ENCODE data around the gene ACTL6B. TPM values are rescaled to one million over a fixed set of nuclear protein-coding genes. Genes with fewer than 3 reads are reported as not detected.
A peak's percentile ranks its signal among the peaks of the same experiment; 100 is the strongest.

Gene ACTL6B
- total and polyA plus RNA-seq, 2 of the 13 experiments (the other 11 are each of a cell fraction or from before 2014, with no cell fraction given) = not detected

DNA sequence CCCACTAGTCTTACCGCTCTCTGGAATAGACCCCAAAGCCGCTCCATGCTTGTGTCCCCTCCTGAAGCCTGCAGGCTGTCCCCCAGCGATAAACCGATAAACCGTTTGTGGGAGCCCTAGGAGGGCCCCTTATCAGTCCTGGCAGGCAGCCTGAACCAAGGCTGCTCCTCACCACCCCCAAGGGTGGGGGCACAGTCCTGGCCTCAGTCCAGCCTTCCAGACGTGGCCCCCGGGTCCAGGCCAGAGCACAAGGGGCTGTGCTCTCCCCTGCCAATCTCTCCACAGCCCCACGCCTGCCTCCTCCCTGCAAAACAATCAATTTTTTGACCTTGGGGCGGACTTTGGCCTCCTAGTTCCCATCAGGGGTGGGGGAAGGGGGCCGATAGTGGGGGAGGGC lies 14.8 kb downstream of the ACTL6B start, which contains the start of gene TFR2 (continued):
- TF ChIP-seq ZBTB39 (CRISPR knock-in tag; IDR thresholded peaks at IDR 0.05) (no peak), ZNF746 (CRISPR knock-in tag; IDR thresholded peaks at IDR 0.05) (peak; percentile 90), PHF8 (CRISPR knock-in tag; IDR thresholded peaks at IDR 0.05) (peak; percentile 52; the same call in 1 of the 2 replicates), ZNF329 (CRISPR knock-in tag; IDR thresholded peaks at IDR 0.05; ENCODE audit: low read depth) (0 out of 2 replicates have a peak, but pooled peaks have one; percentile 32), HIC2 (CRISPR knock-in tag; IDR thresholded peaks at IDR 0.05; ENCODE audit: low read depth) (0 out of 2 replicates have a peak, but pooled peaks have one; percentile 24), ZNF709 (CRISPR knock-in tag; IDR thresholded peaks at IDR 0.05) (0 out of 2 replicates have a peak, but pooled peaks have one; percentile 21), TAF1 (CRISPR knock-in tag; IDR thresholded peaks at IDR 0.05) (0 out of 2 replicates have a peak, but pooled peaks have one; percentile 24), ZSCAN31 (CRISPR knock-in tag; IDR thresholded peaks at IDR 0.05; ENCODE audit: low read depth) (no peak), ZNF652 (CRISPR knock-in tag; IDR thresholded peaks at IDR 0.05; ENCODE audit: borderline replicate concordance, low read depth) (no peak), ZNF263 (CRISPR knock-in tag; IDR thresholded peaks at IDR 0.05) (peak; percentile 72), SIN3A (IDR thresholded peaks at IDR 0.05; ENCODE audit: borderline replicate concordance, low read depth, low read length) (0 out of 2 replicates have a peak, but pooled peaks have one; percentile 55), AHR (CRISPR knock-in tag; IDR thresholded peaks at IDR 0.05) (no peak), ZC3H13 (CRISPR knock-in tag; IDR thresholded peaks at IDR 0.05) (no peak), SOX13 (IDR thresholded peaks at IDR 0.05) (no peak), SOX13 (CRISPR knock-in tag; conservative IDR thresholded peaks at IDR 0.05 in 1 of 2, IDR thresholded peaks at IDR 0.05 in 1 of 2) (peak in 1 of 2 experiments; percentile 75; a peak in 2 of 4 replicates), ZNF431 (CRISPR knock-in tag; IDR thresholded peaks at IDR 0.05; ENCODE audit: borderline replicate concordance, low read depth) (0 out of 2 replicates have a peak, but pooled peaks have one; percentile 86), ZFP90 (CRISPR knock-in tag; IDR thresholded peaks at IDR 0.05; ENCODE audit: borderline replicate concordance) (no peak)
- TF ChIP-seq, protein P1, sequence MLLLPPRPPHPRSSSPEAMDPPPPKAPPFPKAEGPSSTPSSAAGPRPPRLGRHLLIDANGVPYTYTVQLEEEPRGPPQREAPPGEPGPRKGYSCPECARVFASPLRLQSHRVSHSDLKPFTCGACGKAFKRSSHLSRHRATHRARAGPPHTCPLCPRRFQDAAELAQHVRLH (CRISPR knock-in tag; IDR thresholded peaks at IDR 0.05; ENCODE audit: borderline replicate concordance, low read depth) = peak; percentile 33; the same call in 1 of the 2 replicates
- TF ChIP-seq, protein P2, sequence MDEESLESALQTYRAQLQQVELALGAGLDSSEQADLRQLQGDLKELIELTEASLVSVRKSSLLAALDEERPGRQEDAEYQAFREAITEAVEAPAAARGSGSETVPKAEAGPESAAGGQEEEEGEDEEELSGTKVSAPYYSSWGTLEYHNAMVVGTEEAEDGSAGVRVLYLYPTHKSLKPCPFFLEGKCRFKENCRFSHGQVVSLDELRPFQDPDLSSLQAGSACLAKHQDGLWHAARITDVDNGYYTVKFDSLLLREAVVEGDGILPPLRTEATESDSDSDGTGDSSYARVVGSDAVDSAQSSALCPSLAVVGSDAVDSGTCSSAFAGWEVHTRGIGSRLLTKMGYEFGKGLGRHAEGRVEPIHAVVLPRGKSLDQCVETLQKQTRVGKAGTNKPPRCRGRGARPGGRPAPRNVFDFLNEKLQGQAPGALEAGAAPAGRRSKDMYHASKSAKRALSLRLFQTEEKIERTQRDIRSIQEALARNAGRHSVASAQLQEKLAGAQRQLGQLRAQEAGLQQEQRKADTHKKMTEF (CRISPR knock-in tag; IDR thresholded peaks at IDR 0.05) = peak; percentile 39; the same call in 1 of the 2 replicates
- TF ChIP-seq, protein P3, sequence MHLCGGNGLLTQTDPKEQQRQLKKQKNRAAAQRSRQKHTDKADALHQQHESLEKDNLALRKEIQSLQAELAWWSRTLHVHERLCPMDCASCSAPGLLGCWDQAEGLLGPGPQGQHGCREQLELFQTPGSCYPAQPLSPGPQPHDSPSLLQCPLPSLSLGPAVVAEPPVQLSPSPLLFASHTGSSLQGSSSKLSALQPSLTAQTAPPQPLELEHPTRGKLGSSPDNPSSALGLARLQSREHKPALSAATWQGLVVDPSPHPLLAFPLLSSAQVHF (CRISPR knock-in tag; IDR thresholded peaks at IDR 0.05) = no peak
- TF ChIP-seq, protein P4, sequence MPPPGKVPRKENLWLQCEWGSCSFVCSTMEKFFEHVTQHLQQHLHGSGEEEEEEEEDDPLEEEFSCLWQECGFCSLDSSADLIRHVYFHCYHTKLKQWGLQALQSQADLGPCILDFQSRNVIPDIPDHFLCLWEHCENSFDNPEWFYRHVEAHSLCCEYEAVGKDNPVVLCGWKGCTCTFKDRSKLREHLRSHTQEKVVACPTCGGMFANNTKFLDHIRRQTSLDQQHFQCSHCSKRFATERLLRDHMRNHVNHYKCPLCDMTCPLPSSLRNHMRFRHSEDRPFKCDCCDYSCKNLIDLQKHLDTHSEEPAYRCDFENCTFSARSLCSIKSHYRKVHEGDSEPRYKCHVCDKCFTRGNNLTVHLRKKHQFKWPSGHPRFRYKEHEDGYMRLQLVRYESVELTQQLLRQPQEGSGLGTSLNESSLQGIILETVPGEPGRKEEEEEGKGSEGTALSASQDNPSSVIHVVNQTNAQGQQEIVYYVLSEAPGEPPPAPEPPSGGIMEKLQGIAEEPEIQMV (CRISPR knock-in tag; IDR thresholded peaks at IDR 0.05; ENCODE audit: low read depth) = peak; percentile 31; the same call in 1 of the 2 replicates
